ENCODE measurements around the gene SAE1. TPM values are rescaled to one million over a fixed set of nuclear protein-coding genes. Genes with fewer than 3 reads are reported as not detected.

SAE1 gene
- polyA plus RNA-seq, 2 of the 4 experiments (the other 2 are of a cell fraction), result 206 to 249 TPM

DNA sequence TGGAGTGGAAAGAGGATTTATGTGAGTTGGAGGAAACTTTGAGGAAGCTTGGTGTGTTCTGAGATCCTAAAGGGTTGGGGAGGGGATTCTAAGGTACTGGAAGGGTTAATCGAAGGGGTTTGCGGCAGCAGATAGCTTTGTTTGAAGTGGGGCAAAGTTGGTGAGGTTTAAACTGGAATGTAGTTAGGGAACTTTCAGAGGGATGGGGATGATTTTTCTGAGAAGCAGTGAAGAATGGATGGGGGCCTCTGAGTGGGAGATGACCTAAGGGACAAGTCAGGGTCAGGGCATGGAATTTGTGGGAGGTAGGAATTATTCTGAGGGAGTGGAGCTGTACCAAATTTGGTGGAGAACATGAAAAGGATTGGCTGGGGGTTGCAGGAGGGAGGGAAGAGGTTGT lies 3.9 kb downstream of the SAE1 start:
- 0 out of 6 replicates have a peak overlapping the region, but pooled peaks of 1 of the 2 experiments have one; percentile 15 for H3K27ac ChIP-seq
- H3K4me3 ChIP-seq, result no peak overlapping the region
- peak overlapping the region; percentile 40 for H3K4me2 ChIP-seq
- TF ChIP-seq FOSB (CRISPR knock-in tag; IDR thresholded peaks at IDR 0.05) (no peak), EHF (CRISPR knock-in tag; IDR thresholded peaks at IDR 0.05) (no peak), KDM5A (IDR thresholded peaks at IDR 0.05) (no peak), BHLHE40 (IDR thresholded peaks at IDR 0.05; ENCODE audit: low read depth, low read length) (no peak), MAZ (IDR thresholded peaks at IDR 0.05; ENCODE audit: borderline replicate concordance, low read depth, low read length) (no peak), EP300 (IDR thresholded peaks at IDR 0.05) (no peak), GATA3 (IDR thresholded peaks at IDR 0.05; ENCODE audit: borderline replicate concordance) (no peak), HDAC2 (IDR thresholded peaks at IDR 0.05) (no peak), HOXB13 (CRISPR knock-in tag; IDR thresholded peaks at IDR 0.05; ENCODE audit: low read depth) (no peak), JUNB (IDR thresholded peaks at IDR 0.05) (no peak), RNF2 (IDR thresholded peaks at IDR 0.05; ENCODE audit: borderline replicate concordance, low read depth) (no peak), ATOH8 (CRISPR knock-in tag; IDR thresholded peaks at IDR 0.05; ENCODE audit: low read depth) (no peak), ESRRA (IDR thresholded peaks at IDR 0.05; ENCODE audit: borderline replicate concordance, low read length) (no peak), KDM1A (IDR thresholded peaks at IDR 0.05; ENCODE audit: low read depth) (no peak), TFCP2L1 (CRISPR knock-in tag; IDR thresholded peaks at IDR 0.05) (no peak)
- TF ChIP-seq, protein P1, sequence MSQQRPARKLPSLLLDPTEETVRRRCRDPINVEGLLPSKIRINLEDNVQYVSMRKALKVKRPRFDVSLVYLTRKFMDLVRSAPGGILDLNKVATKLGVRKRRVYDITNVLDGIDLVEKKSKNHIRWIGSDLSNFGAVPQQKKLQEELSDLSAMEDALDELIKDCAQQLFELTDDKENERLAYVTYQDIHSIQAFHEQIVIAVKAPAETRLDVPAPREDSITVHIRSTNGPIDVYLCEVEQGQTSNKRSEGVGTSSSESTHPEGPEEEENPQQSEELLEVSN (IDR thresholded peaks at IDR 0.05; ENCODE audit: borderline replicate concordance, low read depth), result no peak
- TF ChIP-seq, protein P2, sequence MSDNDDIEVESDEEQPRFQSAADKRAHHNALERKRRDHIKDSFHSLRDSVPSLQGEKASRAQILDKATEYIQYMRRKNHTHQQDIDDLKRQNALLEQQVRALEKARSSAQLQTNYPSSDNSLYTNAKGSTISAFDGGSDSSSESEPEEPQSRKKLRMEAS (IDR thresholded peaks at IDR 0.05), result no peak
- TF ChIP-seq, protein P3, sequence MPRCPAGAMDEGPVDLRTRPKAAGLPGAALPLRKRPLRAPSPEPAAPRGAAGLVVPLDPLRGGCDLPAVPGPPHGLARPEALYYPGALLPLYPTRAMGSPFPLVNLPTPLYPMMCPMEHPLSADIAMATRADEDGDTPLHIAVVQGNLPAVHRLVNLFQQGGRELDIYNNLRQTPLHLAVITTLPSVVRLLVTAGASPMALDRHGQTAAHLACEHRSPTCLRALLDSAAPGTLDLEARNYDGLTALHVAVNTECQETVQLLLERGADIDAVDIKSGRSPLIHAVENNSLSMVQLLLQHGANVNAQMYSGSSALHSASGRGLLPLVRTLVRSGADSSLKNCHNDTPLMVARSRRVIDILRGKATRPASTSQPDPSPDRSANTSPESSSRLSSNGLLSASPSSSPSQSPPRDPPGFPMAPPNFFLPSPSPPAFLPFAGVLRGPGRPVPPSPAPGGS (IDR thresholded peaks at IDR 0.05), result no peak
- FAIRE-seq (no peak), ATAC-seq (no peak), DNase-seq (ENCODE audit: low read depth in 1 of 2, low spot score in 1 of 2) (no peak)
- CTCF ChIA-PET, result interaction anchor here (1.4 to 6.4 kb wide), 7 partner anchors 9 to 122 kb away, joined by 4 to 65 read pairs (median 12); no protein-coding TSS in a partner anchor
- POLR2A ChIA-PET, result interaction anchor here (1.6 kb wide), 1 partner anchor 21 kb away, joined by 4 read pairs; the partner anchor contains the start of gene ZC3H4
- peaks cover 40% of the 10 kb centered on the region for H3K4me1 ChIP-seq
- H3K9me3 ChIP-seq, result 0 out of 3 replicates have a peak, but pooled peaks cover 5% of the 10 kb centered on the region
- 89% methylated on average over 2 of the region's 2 CpGs for WGBS (ENCODE audit: missing lambda C conversion rate)

- WGBS (ENCODE audit: missing lambda C conversion rate), result 89% methylated on average over 3 of the region's 3 CpGs
- FAIRE-seq (no peak), DNase-seq (ENCODE audit: low read depth in 1 of 2, low spot score in 1 of 2) (no peak), ATAC-seq (no peak)
- ChIA-PET CTCF (interaction anchor here (1.5 to 6.4 kb wide), 6 partner anchors 10 to 122 kb away, joined by 4 to 65 read pairs (median 12); no protein-coding TSS in a partner anchor), POLR2A (interaction anchor here (1.6 kb wide), 1 partner anchor 22 kb away, joined by 4 read pairs; the partner anchor contains the start of gene ZC3H4)
- 0 out of 3 replicates have a peak, but pooled peaks cover 1% of the 10 kb centered on the region for H3K9me3 ChIP-seq
- TF ChIP-seq HOXB5 (CRISPR knock-in tag; IDR thresholded peaks at IDR 0.05), result no peak
- TF ChIP-seq, protein P4, sequence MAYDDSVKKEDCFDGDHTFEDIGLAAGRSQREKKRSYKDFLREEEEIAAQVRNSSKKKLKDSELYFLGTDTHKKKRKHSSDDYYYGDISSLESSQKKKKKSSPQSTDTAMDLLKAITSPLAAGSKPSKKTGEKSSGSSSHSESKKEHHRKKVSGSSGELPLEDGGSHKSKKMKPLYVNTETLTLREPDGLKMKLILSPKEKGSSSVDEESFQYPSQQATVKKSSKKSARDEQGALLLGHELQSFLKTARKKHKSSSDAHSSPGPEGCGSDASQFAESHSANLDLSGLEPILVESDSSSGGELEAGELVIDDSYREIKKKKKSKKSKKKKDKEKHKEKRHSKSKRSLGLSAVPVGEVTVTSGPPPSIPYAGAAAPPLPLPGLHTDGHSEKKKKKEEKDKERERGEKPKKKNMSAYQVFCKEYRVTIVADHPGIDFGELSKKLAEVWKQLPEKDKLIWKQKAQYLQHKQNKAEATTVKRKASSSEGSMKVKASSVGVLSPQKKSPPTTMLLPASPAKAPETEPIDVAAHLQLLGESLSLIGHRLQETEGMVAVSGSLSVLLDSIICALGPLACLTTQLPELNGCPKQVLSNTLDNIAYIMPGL (CRISPR knock-in tag; IDR thresholded peaks at IDR 0.05; ENCODE audit: borderline replicate concordance), result no peak
- TF ChIP-seq ZC3H11A (IDR thresholded peaks at IDR 0.05), result no peak
- no peak for TF ChIP-seq FOSL2 (IDR thresholded peaks at IDR 0.05)
- TF ChIP-seq FOSL2 (CRISPR knock-in tag; IDR thresholded peaks at IDR 0.05), result no peak
- TF ChIP-seq RFX5 (IDR thresholded peaks at IDR 0.05), result no peak
- no peak for TF ChIP-seq RAD21 (conservative IDR thresholded peaks at IDR 0.05 in 1 of 2, IDR thresholded peaks at IDR 0.05 in 1 of 2)
- TF ChIP-seq, protein P5, sequence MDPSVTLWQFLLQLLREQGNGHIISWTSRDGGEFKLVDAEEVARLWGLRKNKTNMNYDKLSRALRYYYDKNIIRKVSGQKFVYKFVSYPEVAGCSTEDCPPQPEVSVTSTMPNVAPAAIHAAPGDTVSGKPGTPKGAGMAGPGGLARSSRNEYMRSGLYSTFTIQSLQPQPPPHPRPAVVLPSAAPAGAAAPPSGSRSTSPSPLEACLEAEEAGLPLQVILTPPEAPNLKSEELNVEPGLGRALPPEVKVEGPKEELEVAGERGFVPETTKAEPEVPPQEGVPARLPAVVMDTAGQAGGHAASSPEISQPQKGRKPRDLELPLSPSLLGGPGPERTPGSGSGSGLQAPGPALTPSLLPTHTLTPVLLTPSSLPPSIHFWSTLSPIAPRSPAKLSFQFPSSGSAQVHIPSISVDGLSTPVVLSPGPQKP (IDR thresholded peaks at IDR 0.05; ENCODE audit: low read depth, low read length), result no peak
- no peak for TF ChIP-seq POLR2A (IDR thresholded peaks at IDR 0.05; ENCODE audit: low read length)
- no peak for TF ChIP-seq NFE2L2 (conservative IDR thresholded peaks at IDR 0.05; ENCODE audit: low read length)
- TF ChIP-seq HES2 (IDR thresholded peaks at IDR 0.05), result no peak
- H3K27ac ChIP-seq, result no peak overlapping the region
- H3K4me3 ChIP-seq, result no peak overlapping the region
- H3K4me1 ChIP-seq, result peaks cover 40% of the 10 kb centered on the region
- peak overlapping the region; percentile 40 for H3K4me2 ChIP-seq
Measured at GRCh38 chr19:47135156-47135555, 4.5 kb downstream of the SAE1 start.
